WERI-Rb-1 (cell line): ENCODE measurements around the gene SRBD1.

Experiments
- DNase-seq: peaks from one replicate; pipeline ENCODE4 v3.0.0-alpha.2; 2020
- H3K27ac ChIP-seq: fragments of 250-450 bp; sonication (Bioruptor Pico); 2 replicates; pipeline ENCODE4 v1.5.1; 2020; ENCODE audit warnings: mild to moderate bottlenecking, moderate library complexity
- H3K27me3 ChIP-seq: fragments of 250-450 bp; sonication (Bioruptor Pico); 2 replicates; pipeline ENCODE4 v1.5.1; 2021; ENCODE audit warnings: mild to moderate bottlenecking, low read depth, moderate library complexity; ENCODE audit not compliant: insufficient read depth, severe bottlenecking
- H3K36me3 ChIP-seq: fragments of 250-450 bp; sonication (Bioruptor Pico); 2 replicates; pipeline ENCODE4 v1.5.1; 2020; ENCODE audit warnings: mild to moderate bottlenecking, moderate library complexity
- H3K4me3 ChIP-seq: 2 replicates; pipeline ENCODE4 v1.5.1; 2011; ENCODE audit warnings: low read depth, mild to moderate bottlenecking, control low read depth, low read length
- H3K9me3 ChIP-seq: fragments of 250-450 bp; sonication (Bioruptor Pico); 2 replicates; pipeline ENCODE4 v1.5.1; 2021; ENCODE audit warnings: mild to moderate bottlenecking, moderate library complexity; ENCODE audit not compliant: severe bottlenecking
- TF ChIP-seq, protein P1 (sequence below): IDR thresholded peaks from 2 replicates; pipeline ENCODE4 v1.5.1; 2011; ENCODE audit warnings: low read depth, mild to moderate bottlenecking, control low read depth, inconsistent platforms, low read length

SRBD1 gene

DNA sequence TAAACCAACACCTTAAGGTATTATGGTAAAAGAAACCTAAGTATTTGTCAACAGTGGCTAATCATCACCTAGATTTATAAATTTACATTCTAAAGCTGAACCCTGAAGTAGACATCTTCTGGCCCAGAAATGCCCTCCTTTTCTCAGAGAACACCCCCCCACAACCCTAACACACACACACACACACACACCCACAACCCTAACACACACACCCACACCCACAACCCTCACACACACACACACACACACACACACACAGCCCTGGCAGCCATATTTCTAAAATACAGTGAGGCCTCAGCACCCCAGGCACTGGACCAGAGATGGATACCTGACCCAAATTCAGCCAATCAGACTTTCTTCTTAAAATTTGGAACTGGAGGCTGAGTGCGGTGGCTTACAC, 14.3 kb downstream of the SRBD1 start:
- Histone ChIP-seq H3K9me3 (no peaks in the 10 kb centered on the region), H3K27me3 (no peaks in the 10 kb centered on the region), H3K27ac (peak overlapping the region; percentile 55), H3K36me3 (peaks cover 50% of the 10 kb centered on the region), H3K4me3 (no peak overlapping the region)
- TF ChIP-seq, protein P1, sequence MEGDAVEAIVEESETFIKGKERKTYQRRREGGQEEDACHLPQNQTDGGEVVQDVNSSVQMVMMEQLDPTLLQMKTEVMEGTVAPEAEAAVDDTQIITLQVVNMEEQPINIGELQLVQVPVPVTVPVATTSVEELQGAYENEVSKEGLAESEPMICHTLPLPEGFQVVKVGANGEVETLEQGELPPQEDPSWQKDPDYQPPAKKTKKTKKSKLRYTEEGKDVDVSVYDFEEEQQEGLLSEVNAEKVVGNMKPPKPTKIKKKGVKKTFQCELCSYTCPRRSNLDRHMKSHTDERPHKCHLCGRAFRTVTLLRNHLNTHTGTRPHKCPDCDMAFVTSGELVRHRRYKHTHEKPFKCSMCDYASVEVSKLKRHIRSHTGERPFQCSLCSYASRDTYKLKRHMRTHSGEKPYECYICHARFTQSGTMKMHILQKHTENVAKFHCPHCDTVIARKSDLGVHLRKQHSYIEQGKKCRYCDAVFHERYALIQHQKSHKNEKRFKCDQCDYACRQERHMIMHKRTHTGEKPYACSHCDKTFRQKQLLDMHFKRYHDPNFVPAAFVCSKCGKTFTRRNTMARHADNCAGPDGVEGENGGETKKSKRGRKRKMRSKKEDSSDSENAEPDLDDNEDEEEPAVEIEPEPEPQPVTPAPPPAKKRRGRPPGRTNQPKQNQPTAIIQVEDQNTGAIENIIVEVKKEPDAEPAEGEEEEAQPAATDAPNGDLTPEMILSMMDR: no peak
- DNase-seq: no peak

GRCh38 chr2:45595721-45596435, 15.2 kb downstream of the SRBD1 start:
- Histone ChIP-seq H3K27me3 (no peaks in the 10 kb centered on the region), H3K27ac (no peak overlapping the region), H3K4me3 (no peak overlapping the region), H3K9me3 (no peaks in the 10 kb centered on the region), H3K36me3 (peaks cover 45% of the 10 kb centered on the region)
- TF ChIP-seq, protein P1: no peak
- DNase-seq: no peak

DNA sequence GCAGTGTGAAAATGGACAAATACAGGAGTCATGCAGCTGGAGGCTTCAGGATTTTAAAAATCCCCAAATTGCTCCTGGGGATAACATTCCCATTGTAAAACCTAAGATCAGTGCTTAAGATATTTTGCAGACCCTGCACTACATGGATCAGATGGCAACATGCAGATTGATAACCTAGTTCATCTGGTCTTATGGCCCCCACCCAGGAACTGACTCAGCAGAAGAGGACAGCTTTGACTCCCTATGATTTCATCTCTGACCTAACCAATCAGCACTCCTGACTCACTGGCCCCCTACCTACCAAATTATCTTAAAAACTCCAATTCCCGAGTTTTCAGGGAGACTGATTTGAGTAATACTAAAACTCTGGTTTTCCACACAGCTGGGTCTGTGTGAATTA, 20.0 kb downstream of the SRBD1 start:
- H3K36me3 ChIP-seq: peaks cover 13% of the 10 kb centered on the region

DNA sequence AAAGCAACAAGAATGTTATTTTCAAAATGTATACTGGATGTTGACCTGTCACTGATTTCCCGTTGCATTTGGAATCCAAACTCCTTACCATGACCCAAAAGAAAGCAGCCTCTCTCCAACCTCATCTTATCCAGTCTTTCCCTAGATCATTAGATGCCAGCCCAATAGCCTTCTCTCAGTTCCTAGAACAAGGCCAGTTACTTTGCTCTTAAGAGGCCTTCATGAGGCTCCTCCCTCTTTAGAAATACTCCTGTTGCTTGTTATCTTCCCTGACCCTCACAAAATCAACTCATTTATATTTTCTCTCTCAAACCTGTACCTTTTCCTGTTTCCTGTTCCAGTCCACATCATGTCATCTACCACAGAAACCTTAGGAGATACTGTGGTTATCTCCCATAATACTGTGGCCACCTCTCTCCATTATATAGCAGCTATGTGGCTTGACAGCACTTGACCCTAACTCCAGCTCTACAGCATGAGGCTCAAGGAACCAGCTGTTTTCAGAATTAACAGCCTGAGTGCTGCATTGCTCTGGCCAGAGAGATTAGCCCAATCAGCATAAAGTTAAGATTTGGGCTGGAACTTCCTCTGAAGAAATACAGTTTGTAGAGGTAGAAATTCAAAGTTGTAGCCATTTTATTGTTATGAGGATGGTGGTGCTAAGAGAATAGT, 22.8 kb downstream of the SRBD1 start:
- H3K27ac ChIP-seq: no peak overlapping the region
- no peak for DNase-seq
- H3K27me3 ChIP-seq: no peaks in the 10 kb centered on the region
- H3K9me3 ChIP-seq: no peaks in the 10 kb centered on the region
- peaks cover 9% of the 10 kb centered on the region for H3K36me3 ChIP-seq
- TF ChIP-seq, protein P1: no peak
- no peak overlapping the region for H3K4me3 ChIP-seq

More for the DNA sequence above, 20.0 kb downstream of the SRBD1 start:
- H3K9me3 ChIP-seq: no peaks in the 10 kb centered on the region
- no peak overlapping the region for H3K27ac ChIP-seq
- H3K27me3 ChIP-seq: no peaks in the 10 kb centered on the region
- H3K4me3 ChIP-seq: no peak overlapping the region
- DNase-seq: no peak
- TF ChIP-seq, protein P1: no peak

DNA sequence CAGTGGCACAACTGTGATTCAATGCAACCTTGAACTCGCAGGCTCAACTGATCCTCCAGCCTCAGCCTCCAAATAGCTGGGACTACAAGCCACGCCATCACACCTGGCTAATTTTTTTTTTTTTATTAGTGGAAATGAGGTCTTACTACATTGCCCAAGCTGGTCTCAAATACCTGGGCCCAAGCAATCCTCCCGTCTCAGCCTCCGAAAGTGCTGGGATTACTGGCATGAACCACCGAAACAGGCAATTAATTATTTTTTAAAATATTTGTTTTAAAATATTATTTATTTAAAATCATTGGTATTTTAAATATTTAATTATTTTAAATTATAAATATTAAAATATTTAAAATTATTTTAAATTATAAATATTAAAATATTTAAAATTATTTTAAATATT, 24.5 kb downstream of the SRBD1 start:
- Histone ChIP-seq H3K9me3 (no peaks in the 10 kb centered on the region), H3K4me3 (no peak overlapping the region), H3K27ac (no peak overlapping the region), H3K36me3 (peaks cover 6% of the 10 kb centered on the region; the same call in 1 of the 2 replicates), H3K27me3 (no peaks in the 10 kb centered on the region)
- no peak for DNase-seq
- TF ChIP-seq, protein P1: no peak
